ENCODE data around the gene SPINDOC. TPM values are rescaled to one million over a fixed set of nuclear protein-coding genes. Genes with fewer than 3 reads are reported as not detected.

Gene SPINDOC
- total RNA-seq, 1 experiment from 2014 or later, result 40.3 TPM

- H3K27me3 ChIP-seq (ENCODE audit: low read length), result no peaks in the 10 kb centered on the region
- peak overlapping the region; percentile 86 for H3K4me3 ChIP-seq (ENCODE audit: low read length)
- H2AFZ ChIP-seq (ENCODE audit: low read length), result no peak overlapping the region
- H3K36me3 ChIP-seq (ENCODE audit: insufficient read depth, low read length), result peaks cover 16% of the 10 kb centered on the region; the same call in 1 of the 2 replicates
- H3K79me2 ChIP-seq (ENCODE audit: low read length), result peaks cover 55% of the 10 kb centered on the region
- DNase-seq, result peak; percentile 82
- H3K9me3 ChIP-seq (ENCODE audit: low read length), result no peaks in the 10 kb centered on the region
- peak overlapping the region; percentile 71 for H3K4me2 ChIP-seq (ENCODE audit: low read depth, low read length, poor library complexity, severe bottlenecking)
- peaks cover 31% of the 10 kb centered on the region for H4K20me1 ChIP-seq (ENCODE audit: insufficient read depth, low read depth, low read length)
- peak overlapping the region; percentile 95 for H3K9ac ChIP-seq (ENCODE audit: low read length)
- H3K9me2 ChIP-seq (replicated peaks; ENCODE audit: insufficient read depth, low read length), result no peaks in the 10 kb centered on the region
- peaks cover 37% of the 10 kb centered on the region for H3K4me1 ChIP-seq (ENCODE audit: low read length)
- peak overlapping the region; percentile 70 for H3K27ac ChIP-seq (ENCODE audit: low read length)
Observed at GRCh38 chr11:63839508-63840355, 26.5 kb downstream of the SPINDOC start.

DNA sequence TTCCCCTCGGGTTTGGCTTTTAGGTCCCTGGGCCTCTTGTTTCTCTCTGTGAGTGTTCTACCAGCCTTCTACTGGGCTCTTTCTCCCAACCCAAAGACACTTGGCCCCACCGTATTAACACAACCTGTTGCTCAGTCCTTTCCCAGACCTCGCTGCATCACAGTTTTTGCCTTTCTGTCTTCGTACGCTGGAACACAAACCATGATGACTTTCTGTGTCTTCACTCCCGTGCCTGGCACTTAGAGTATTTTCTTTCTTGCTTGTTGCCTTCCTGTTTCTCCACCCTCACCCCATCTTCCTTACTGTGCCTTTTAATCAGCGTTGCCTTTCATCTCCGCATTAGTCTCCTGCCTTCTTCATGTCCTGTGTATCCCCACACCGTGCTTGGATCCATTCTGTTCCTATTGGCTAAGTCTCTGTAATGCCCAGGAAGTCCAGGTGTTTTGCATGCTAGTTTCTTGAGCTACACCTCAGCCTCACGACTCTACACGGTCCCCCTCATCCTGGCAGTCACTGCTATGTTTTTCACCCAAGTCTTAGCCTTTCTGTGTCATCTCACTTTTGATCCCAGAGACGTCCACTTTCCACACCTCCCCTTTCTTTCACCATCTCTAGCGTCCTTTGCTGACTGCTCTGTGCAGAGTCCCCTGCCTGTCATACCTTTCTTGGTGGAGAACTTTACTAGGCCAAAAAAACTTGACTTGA is 27.3 kb downstream of the SPINDOC start:
- H3K9ac ChIP-seq (ENCODE audit: low read length), result peak overlapping the region; percentile 95
- H2AFZ ChIP-seq (ENCODE audit: low read length), result no peak overlapping the region
- peak overlapping the region; percentile 86 for H3K4me3 ChIP-seq (ENCODE audit: low read length)
- no peaks in the 10 kb centered on the region for H3K9me3 ChIP-seq (ENCODE audit: low read length)
- H3K4me2 ChIP-seq (ENCODE audit: low read depth, low read length, poor library complexity, severe bottlenecking), result peak overlapping the region; percentile 71
- no peaks in the 10 kb centered on the region for H3K27me3 ChIP-seq (ENCODE audit: low read length)
- H3K79me2 ChIP-seq (ENCODE audit: low read length), result peaks cover 62% of the 10 kb centered on the region
- H3K36me3 ChIP-seq (ENCODE audit: insufficient read depth, low read length), result peaks cover 22% of the 10 kb centered on the region; the same call in 1 of the 2 replicates
- peaks cover 34% of the 10 kb centered on the region for H4K20me1 ChIP-seq (ENCODE audit: insufficient read depth, low read depth, low read length)
- no peaks in the 10 kb centered on the region for H3K9me2 ChIP-seq (replicated peaks; ENCODE audit: insufficient read depth, low read length)
- H3K4me1 ChIP-seq (ENCODE audit: low read length), result peaks cover 37% of the 10 kb centered on the region
- peak; percentile 60 for DNase-seq
- H3K27ac ChIP-seq (ENCODE audit: low read length), result peak overlapping the region; percentile 70; the same call in 1 of the 2 replicates

DNA sequence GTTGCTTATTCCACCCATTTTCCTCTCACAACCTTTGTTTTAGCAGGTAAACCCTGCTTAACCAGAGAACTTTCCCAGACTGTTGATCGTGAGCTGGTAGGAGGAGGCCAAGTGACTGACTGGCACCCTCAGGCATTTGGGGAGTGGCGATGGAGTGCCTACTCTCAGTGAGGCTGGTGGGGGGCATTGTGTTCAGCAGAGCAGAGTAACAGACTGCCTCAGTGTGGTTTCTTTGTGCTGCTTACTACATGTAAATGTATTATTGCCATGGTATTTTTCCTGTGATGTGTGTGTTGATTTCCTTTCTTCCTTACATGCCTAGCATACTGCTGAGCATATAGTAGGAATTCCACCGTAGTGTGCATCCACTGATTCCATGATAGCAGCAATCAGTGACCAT is 28.3 kb downstream of the SPINDOC start:
- peak overlapping the region; percentile 95 for H3K9ac ChIP-seq (ENCODE audit: low read length)
- no peak overlapping the region for H2AFZ ChIP-seq (ENCODE audit: low read length)
- peaks cover 37% of the 10 kb centered on the region for H3K4me1 ChIP-seq (ENCODE audit: low read length)
- H3K4me3 ChIP-seq (ENCODE audit: low read length), result peak overlapping the region; percentile 86; the same call in 1 of the 2 replicates
- no peaks in the 10 kb centered on the region for H3K9me2 ChIP-seq (replicated peaks; ENCODE audit: insufficient read depth, low read length)
- peak overlapping the region; percentile 71 for H3K4me2 ChIP-seq (ENCODE audit: low read depth, low read length, poor library complexity, severe bottlenecking)
- no peak overlapping the region for H3K27ac ChIP-seq (ENCODE audit: low read length)
- peaks cover 70% of the 10 kb centered on the region for H3K79me2 ChIP-seq (ENCODE audit: low read length)
- no peaks in the 10 kb centered on the region for H3K27me3 ChIP-seq (ENCODE audit: low read length)
- no peaks in the 10 kb centered on the region for H3K9me3 ChIP-seq (ENCODE audit: low read length)
- peaks cover 35% of the 10 kb centered on the region for H4K20me1 ChIP-seq (ENCODE audit: insufficient read depth, low read depth, low read length)
- DNase-seq, result no peak
- peaks cover 22% of the 10 kb centered on the region; the same call in 1 of the 2 replicates for H3K36me3 ChIP-seq (ENCODE audit: insufficient read depth, low read length)

- Histone ChIP-seq H3K4me3 (ENCODE audit: low read length) (no peak overlapping the region), H3K4me1 (ENCODE audit: low read length) (peaks cover 29% of the 10 kb centered on the region), H3K4me2 (ENCODE audit: low read depth, low read length, poor library complexity, severe bottlenecking) (no peak overlapping the region), H4K20me1 (ENCODE audit: insufficient read depth, low read depth, low read length) (peaks cover 44% of the 10 kb centered on the region), H3K36me3 (ENCODE audit: insufficient read depth, low read length) (peaks cover 22% of the 10 kb centered on the region; the same call in 1 of the 2 replicates), H3K9me2 (replicated peaks; ENCODE audit: insufficient read depth, low read length) (no peaks in the 10 kb centered on the region), H3K9ac (ENCODE audit: low read length) (no peak overlapping the region), H3K27me3 (ENCODE audit: low read length) (no peaks in the 10 kb centered on the region), H2AFZ (ENCODE audit: low read length) (no peak overlapping the region), H3K9me3 (ENCODE audit: low read length) (no peaks in the 10 kb centered on the region), H3K79me2 (ENCODE audit: low read length) (peaks cover 83% of the 10 kb centered on the region), H3K27ac (ENCODE audit: low read length) (no peak overlapping the region)
- DNase-seq, result no peak
Observed at GRCh38 chr11:63843041-63843440, 29.8 kb downstream of the SPINDOC start.

DNA sequence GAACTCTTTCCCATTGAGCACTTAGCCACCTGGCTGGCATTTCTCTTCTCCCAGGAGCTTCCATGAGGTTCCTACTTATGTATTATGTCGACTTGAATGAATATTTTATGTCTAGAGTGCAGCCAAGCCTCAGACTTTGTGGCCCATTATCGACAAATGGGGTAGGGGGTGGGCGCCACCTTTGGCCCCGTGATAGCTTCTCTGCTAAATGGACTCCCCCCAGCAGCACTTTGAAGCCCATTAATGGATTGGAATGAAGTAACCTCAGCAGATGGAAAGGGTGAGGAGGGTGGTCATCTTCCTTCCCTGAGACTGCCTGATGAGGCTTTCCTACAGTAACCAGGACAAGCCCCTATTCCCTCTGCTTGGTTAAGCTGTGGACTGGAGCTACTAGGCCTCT is 31.6 kb downstream of the SPINDOC start:
- no peak overlapping the region for H3K27ac ChIP-seq (ENCODE audit: low read length)
- H3K4me2 ChIP-seq (ENCODE audit: low read depth, low read length, poor library complexity, severe bottlenecking), result no peak overlapping the region
- no peak overlapping the region for H3K9ac ChIP-seq (ENCODE audit: low read length)
- H3K36me3 ChIP-seq (ENCODE audit: insufficient read depth, low read length), result peaks cover 22% of the 10 kb centered on the region; the same call in 1 of the 2 replicates
- H2AFZ ChIP-seq (ENCODE audit: low read length), result no peak overlapping the region
- H3K4me1 ChIP-seq (ENCODE audit: low read length), result peaks cover 25% of the 10 kb centered on the region
- H3K9me2 ChIP-seq (replicated peaks; ENCODE audit: insufficient read depth, low read length), result no peaks in the 10 kb centered on the region
- peaks cover 48% of the 10 kb centered on the region for H4K20me1 ChIP-seq (ENCODE audit: insufficient read depth, low read depth, low read length)
- no peaks in the 10 kb centered on the region for H3K9me3 ChIP-seq (ENCODE audit: low read length)
- peaks cover 92% of the 10 kb centered on the region for H3K79me2 ChIP-seq (ENCODE audit: low read length)
- no peak overlapping the region for H3K4me3 ChIP-seq (ENCODE audit: low read length)
- H3K27me3 ChIP-seq (ENCODE audit: low read length), result no peaks in the 10 kb centered on the region
- DNase-seq, result no peak

DNA sequence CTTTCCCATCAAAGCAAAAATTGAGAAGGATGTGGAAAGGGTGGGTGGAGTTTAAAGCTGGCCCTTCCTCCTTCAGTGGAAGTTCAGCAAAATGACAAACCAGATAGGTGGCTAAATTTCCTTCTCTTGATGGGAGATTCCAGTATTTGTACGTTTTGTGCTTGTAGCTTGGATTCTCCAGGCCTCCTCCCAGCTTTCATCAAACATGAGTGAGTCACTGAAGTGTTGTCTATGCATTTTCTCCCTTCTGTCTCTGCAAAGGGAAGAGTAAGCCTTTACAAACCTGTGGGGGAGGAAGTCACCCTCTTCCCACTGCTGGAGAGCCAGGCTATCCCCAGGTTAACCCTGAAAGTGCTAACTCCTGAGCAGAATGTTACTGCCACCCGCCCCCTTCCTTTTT is 32.0 kb downstream of the SPINDOC start:
- Histone ChIP-seq H3K79me2 (ENCODE audit: low read length) (peaks cover 90% of the 10 kb centered on the region), H3K27ac (ENCODE audit: low read length) (no peak overlapping the region), H3K27me3 (ENCODE audit: low read length) (no peaks in the 10 kb centered on the region), H3K4me1 (ENCODE audit: low read length) (peaks cover 25% of the 10 kb centered on the region), H4K20me1 (ENCODE audit: insufficient read depth, low read depth, low read length) (peaks cover 43% of the 10 kb centered on the region), H3K9me3 (ENCODE audit: low read length) (no peaks in the 10 kb centered on the region), H2AFZ (ENCODE audit: low read length) (no peak overlapping the region), H3K9ac (ENCODE audit: low read length) (no peak overlapping the region), H3K9me2 (replicated peaks; ENCODE audit: insufficient read depth, low read length) (no peaks in the 10 kb centered on the region), H3K4me2 (ENCODE audit: low read depth, low read length, poor library complexity, severe bottlenecking) (no peak overlapping the region), H3K4me3 (ENCODE audit: low read length) (no peak overlapping the region), H3K36me3 (ENCODE audit: insufficient read depth, low read length) (peaks cover 22% of the 10 kb centered on the region; the same call in 1 of the 2 replicates)
- no peak for DNase-seq

DNA sequence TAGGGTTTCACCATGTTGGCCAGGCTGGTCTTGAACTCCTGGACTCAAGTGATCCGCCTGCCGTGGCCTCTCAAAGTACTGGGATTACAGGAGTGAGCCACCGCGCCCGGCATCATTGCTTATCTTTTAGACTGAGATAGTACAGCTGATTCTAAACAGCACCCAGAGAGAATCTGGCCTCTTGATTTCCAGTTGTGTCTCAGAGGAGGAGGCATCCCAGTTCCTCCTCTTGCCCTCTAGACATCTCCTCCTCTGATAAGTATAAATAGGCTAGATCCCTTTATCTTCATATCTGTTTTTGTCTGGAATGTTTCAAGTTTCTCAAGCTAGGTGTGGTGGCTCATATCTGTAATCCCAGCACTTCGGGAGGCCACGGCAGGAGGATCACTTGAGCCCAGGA is 32.7 kb downstream of the SPINDOC start:
- Histone ChIP-seq H3K36me3 (ENCODE audit: insufficient read depth, low read length) (peaks cover 22% of the 10 kb centered on the region; the same call in 1 of the 2 replicates), H3K9ac (ENCODE audit: low read length) (no peak overlapping the region), H4K20me1 (ENCODE audit: insufficient read depth, low read depth, low read length) (peaks cover 38% of the 10 kb centered on the region), H3K79me2 (ENCODE audit: low read length) (peaks cover 90% of the 10 kb centered on the region), H3K4me2 (ENCODE audit: low read depth, low read length, poor library complexity, severe bottlenecking) (no peak overlapping the region), H3K4me3 (ENCODE audit: low read length) (no peak overlapping the region), H3K27ac (ENCODE audit: low read length) (no peak overlapping the region), H3K27me3 (ENCODE audit: low read length) (no peaks in the 10 kb centered on the region), H3K9me3 (ENCODE audit: low read length) (no peaks in the 10 kb centered on the region), H2AFZ (ENCODE audit: low read length) (no peak overlapping the region), H3K9me2 (replicated peaks; ENCODE audit: insufficient read depth, low read length) (no peaks in the 10 kb centered on the region), H3K4me1 (ENCODE audit: low read length) (peaks cover 19% of the 10 kb centered on the region)
- no peak for DNase-seq

DNA sequence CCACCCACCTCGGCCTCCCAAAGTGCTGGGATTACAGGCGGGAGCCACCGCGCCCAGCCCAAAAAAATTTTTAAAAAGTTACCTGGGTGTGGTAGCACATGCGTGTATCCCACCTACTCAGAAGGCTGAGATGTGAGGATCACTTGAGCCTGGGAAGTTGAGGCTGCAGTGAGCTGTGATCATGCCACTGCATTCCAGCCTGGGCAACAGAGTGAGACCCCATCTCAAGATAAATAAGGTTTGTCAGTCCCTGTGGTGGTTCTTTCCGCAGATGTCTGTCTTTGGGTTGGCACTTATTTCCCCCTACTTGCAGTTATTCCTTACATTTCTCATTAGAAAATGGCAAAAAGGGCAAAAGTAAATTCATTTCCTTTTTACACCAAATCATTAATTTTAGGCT is 33.6 kb downstream of the SPINDOC start:
- Histone ChIP-seq H3K36me3 (ENCODE audit: insufficient read depth, low read length) (peaks cover 17% of the 10 kb centered on the region; the same call in 1 of the 2 replicates), H3K9me2 (replicated peaks; ENCODE audit: insufficient read depth, low read length) (no peaks in the 10 kb centered on the region), H3K9ac (ENCODE audit: low read length) (no peak overlapping the region), H3K4me2 (ENCODE audit: low read depth, low read length, poor library complexity, severe bottlenecking) (no peak overlapping the region), H3K9me3 (ENCODE audit: low read length) (no peaks in the 10 kb centered on the region), H3K4me3 (ENCODE audit: low read length) (no peak overlapping the region), H3K79me2 (ENCODE audit: low read length) (peaks cover 90% of the 10 kb centered on the region), H3K27ac (ENCODE audit: low read length) (no peak overlapping the region), H2AFZ (ENCODE audit: low read length) (no peak overlapping the region), H3K27me3 (ENCODE audit: low read length) (no peaks in the 10 kb centered on the region), H4K20me1 (ENCODE audit: insufficient read depth, low read depth, low read length) (peaks cover 31% of the 10 kb centered on the region), H3K4me1 (ENCODE audit: low read length) (peaks cover 9% of the 10 kb centered on the region)
- DNase-seq, result no peak

Measured in Karpas-422 (cell line).